Endothelial cell of umbilical vein (primary cell): Measurements from ENCODE around the gene PKHD1. TPM values are rescaled to one million over a fixed set of nuclear protein-coding genes. Genes with fewer than 3 reads are reported as not detected.

Source experiments
- BruUV-seq: library from RNA; stranded (reverse); fragments of 400-500 nt; replicated peaks from 2 replicates; lab custom pipeline; 2021; lab: Mats Ljungman, UMichigan
- CTCF ChIA-PET: fragments of 300-600, 350-600 bp; sonication (Branson Sonifier 250); formaldehyde crosslinking; loops from one replicate; lab custom pipeline; 2021; ENCODE audit warnings: antibody characterized with exemption, inconsistent platforms; lab: Charles Lee
- POLR2A ChIA-PET: fragments of 300-600, 350-600 bp; sonication (Branson Sonifier 250); formaldehyde crosslinking; loops from one replicate; lab custom pipeline; 2021; ENCODE audit warnings: antibody characterized with exemption, inconsistent platforms; lab: Charles Lee
- DNase-seq: peaks from one replicate; pipeline ENCODE4 v3.0.0-alpha.2; 2011; ENCODE audit warnings: low read depth, low spot score
- FAIRE-seq: peaks from 2 replicates; lab custom pipeline; 2011; peaks lifted over from hg19 to GRCh38; lab: Jason Lieb, UNC
- H2AFZ ChIP-seq: 2 replicates; pipeline ENCODE4 v1.6.0; 2012; ENCODE audit warnings: low read depth, low read length, control low read depth, inconsistent platforms
- H3K27ac ChIP-seq: 2 replicates; pipeline ENCODE4 v1.5.1; 2011; ENCODE audit warnings: low read depth, mild to moderate bottlenecking, control low read depth, low read length, moderate library complexity; ENCODE audit not compliant: insufficient read depth
- H3K27me3 ChIP-seq, 2 experiments: 2 replicates each; pipeline versions ENCODE4 v1.6.0 to v1.6.1; 2011; ENCODE audit warnings: low read length in 2 of 2, mixed read lengths in 1 of 2; ENCODE audit not compliant: control insufficient read depth in 2 of 2, insufficient read depth in 2 of 2
- H3K36me3 ChIP-seq, 2 experiments: 2 replicates in 1 of 2; 3 replicates in 1 of 2; pipeline ENCODE4 v1.5.1; 2011; ENCODE audit warnings: low read length in 2 of 2, mild to moderate bottlenecking in 1 of 2, moderate library complexity in 1 of 2; ENCODE audit not compliant: control insufficient read depth in 2 of 2, insufficient read depth in 2 of 2; ENCODE audit errors: extremely low read depth in 1 of 2
- H3K4me1 ChIP-seq: 3 replicates; pipeline ENCODE4 v1.5.1; 2011; ENCODE audit warnings: mild to moderate bottlenecking, low read length; ENCODE audit not compliant: control insufficient read depth, insufficient read depth; ENCODE audit errors: extremely low read depth
- H3K4me2 ChIP-seq: 2 replicates; pipeline ENCODE4 v1.6.1; 2011; ENCODE audit warnings: low read length, control low read depth, mixed read lengths; ENCODE audit not compliant: insufficient read depth
- H3K4me3 ChIP-seq, 3 experiments: fragments of 200-600 bp in 1 of 3; sonication (generic), shearing (Covaris generic) in 1 of 3; replicated peaks in 1 of 3; 2 replicates each; pipeline ENCODE4 v1.5.1; 2011 to 2016; ENCODE audit warnings: control low read depth in 3 of 3, low read length in 3 of 3, mild to moderate bottlenecking in 2 of 3, inconsistent platforms in 1 of 3, low read depth in 1 of 3, moderate library complexity in 1 of 3; ENCODE audit not compliant: insufficient read depth in 1 of 3
- H3K79me2 ChIP-seq: 2 replicates; pipeline ENCODE4 v1.6.0; 2012; ENCODE audit warnings: low read length, inconsistent platforms; ENCODE audit not compliant: control insufficient read depth, insufficient read depth
- H3K9ac ChIP-seq: replicated peaks from 2 replicates; pipeline ENCODE3; 2011; ENCODE audit warnings: low read length, control low read depth; ENCODE audit not compliant: insufficient read depth; ENCODE audit errors: extremely low read depth
- H3K9me1 ChIP-seq: replicated peaks from 3 replicates; pipeline ENCODE4 v1.6.0; 2011; ENCODE audit warnings: mild to moderate bottlenecking, low read length; ENCODE audit not compliant: control insufficient read depth, insufficient read depth; ENCODE audit errors: extremely low read depth
- H3K9me3 ChIP-seq: replicated peaks from 2 replicates; pipeline ENCODE4 v1.5.1; 2012; ENCODE audit warnings: low read length, inconsistent platforms; ENCODE audit not compliant: control insufficient read depth, insufficient read depth
- H4K20me1 ChIP-seq: replicated peaks from 2 replicates; pipeline ENCODE3; 2011; ENCODE audit warnings: mild to moderate bottlenecking, low read length; ENCODE audit not compliant: control insufficient read depth, insufficient read depth; ENCODE audit errors: extremely low read depth
- EZH2 ChIP-seq: IDR thresholded peaks from 2 replicates; pipeline ENCODE4 v1.6.1; 2012; ENCODE audit warnings: borderline replicate concordance, low read depth, mild to moderate bottlenecking, moderate library complexity, low read length, inconsistent platforms; ENCODE audit not compliant: severe bottlenecking
- FOS ChIP-seq: IDR thresholded peaks from 2 replicates; pipeline ENCODE4 v1.6.1; 2011; ENCODE audit warnings: mild to moderate bottlenecking, low read length, moderate library complexity, borderline replicate concordance; ENCODE audit not compliant: insufficient read depth
- GATA2 ChIP-seq: IDR thresholded peaks from 2 replicates; pipeline ENCODE4 v1.7.0; 2011; ENCODE audit warnings: low read depth, mild to moderate bottlenecking, moderate library complexity, mixed read lengths, low read length; ENCODE audit not compliant: insufficient read length, insufficient read depth
- JUN ChIP-seq: IDR thresholded peaks from 2 replicates; pipeline ENCODE4 v1.6.1; 2011; ENCODE audit warnings: borderline replicate concordance, low read depth; ENCODE audit not compliant: insufficient read length, insufficient read depth
- MYC ChIP-seq: IDR thresholded peaks from one replicate; pipeline ENCODE4 v1.6.1; 2011; ENCODE audit warnings: mild to moderate bottlenecking, low read depth, low read length
- POLR2A ChIP-seq: IDR thresholded peaks from 2 replicates; pipeline ENCODE4 v1.6.1; 2012; ENCODE audit warnings: low read depth, mild to moderate bottlenecking, control low read depth, low read length
- POLR2AphosphoS5 ChIP-seq: IDR thresholded peaks from 2 replicates; pipeline ENCODE4 v1.6.1; 2012; ENCODE audit warnings: low read depth, mild to moderate bottlenecking, control low read depth, low read length, moderate library complexity; ENCODE audit not compliant: insufficient read depth
- dilution Hi-C: fragments of 300-500 bp; cut with MboI; formaldehyde crosslinking; loops from one replicate; pipeline ENCODE4 v1.15.0; 2019; ENCODE audit warnings: low sequenced_read_pairs; ENCODE audit not compliant: extremely low pct_ligation_motif_present
- intact Hi-C: fragments of 100-400 bp; cut with micrococcal nuclease; formaldehyde crosslinking; loops from one replicate; pipeline ENCODE4 v1.10.0; 2022
- polyA plus RNA-seq, 4 experiments: library from polyadenylated mRNA; depleted of rRNA in 3 of 4; stranded (reverse) in 3 of 4; unstranded in 1 of 4; fragments of >200 nt; gene quantifications; 2 replicates each; pipeline versions ENCODE4 v1.2.1 to v1.2.3, GENCODE V29; 2011 to 2012; ENCODE audit warnings: missing spikeins in 1 of 4
- total RNA-seq: library from RNA; stranded (reverse); gene quantifications from 2 replicates; pipeline ENCODE4 v1.2.3, GENCODE V29; 2021
- TF ChIP-seq, protein P1 (sequence below): IDR thresholded peaks from 2 replicates; pipeline ENCODE4 v1.6.1; 2011; ENCODE audit not compliant: insufficient read depth, insufficient read length
- TF ChIP-seq, protein P2 (sequence below), 2 donors: IDR thresholded peaks; 1 replicate in 1 of 2; 2 replicates in 1 of 2; pipeline ENCODE4 v1.5.1; 2011; ENCODE audit warnings: low read length in 2 of 2, mild to moderate bottlenecking in 2 of 2, moderate library complexity in 2 of 2, control low read depth in 1 of 2, inconsistent platforms in 1 of 2, low read depth in 1 of 2; ENCODE audit not compliant: insufficient read depth in 1 of 2; ENCODE audit errors: extremely low read depth in 1 of 2

The PKHD1 gene
- total and polyA plus RNA-seq, 2 donors (not counting 3 experiments of a cell fraction or from before 2014, with no cell fraction given), result not detected

DNA sequence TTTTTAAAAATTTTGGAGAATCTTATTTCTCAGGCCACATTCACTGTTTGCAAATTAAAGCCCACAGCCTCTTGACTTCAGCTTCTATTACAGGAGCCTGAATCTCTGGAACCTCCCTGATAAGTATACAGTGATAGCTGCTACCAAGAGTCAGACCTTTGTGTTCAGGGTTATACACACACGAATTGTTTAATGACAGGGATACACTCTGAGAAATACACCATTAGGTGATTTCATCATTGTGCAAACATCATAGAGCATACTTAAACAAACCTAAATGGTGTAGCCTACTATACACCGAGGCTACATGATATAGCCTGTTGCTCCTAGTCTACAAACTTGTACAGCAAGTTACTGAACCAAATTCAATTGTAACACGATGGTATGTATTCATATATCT lies 473.9 kb downstream of the PKHD1 start:
- dilution Hi-C loops, result no loop called here
- TF ChIP-seq GATA2 (no peak), MYC (no peak), EZH2 (no peak), POLR2AphosphoS5 (no peak), POLR2A (no peak), JUN (no peak), FOS (no peak)
- TF ChIP-seq, protein P1, sequence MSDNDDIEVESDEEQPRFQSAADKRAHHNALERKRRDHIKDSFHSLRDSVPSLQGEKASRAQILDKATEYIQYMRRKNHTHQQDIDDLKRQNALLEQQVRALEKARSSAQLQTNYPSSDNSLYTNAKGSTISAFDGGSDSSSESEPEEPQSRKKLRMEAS, result no peak
- TF ChIP-seq, protein P2, sequence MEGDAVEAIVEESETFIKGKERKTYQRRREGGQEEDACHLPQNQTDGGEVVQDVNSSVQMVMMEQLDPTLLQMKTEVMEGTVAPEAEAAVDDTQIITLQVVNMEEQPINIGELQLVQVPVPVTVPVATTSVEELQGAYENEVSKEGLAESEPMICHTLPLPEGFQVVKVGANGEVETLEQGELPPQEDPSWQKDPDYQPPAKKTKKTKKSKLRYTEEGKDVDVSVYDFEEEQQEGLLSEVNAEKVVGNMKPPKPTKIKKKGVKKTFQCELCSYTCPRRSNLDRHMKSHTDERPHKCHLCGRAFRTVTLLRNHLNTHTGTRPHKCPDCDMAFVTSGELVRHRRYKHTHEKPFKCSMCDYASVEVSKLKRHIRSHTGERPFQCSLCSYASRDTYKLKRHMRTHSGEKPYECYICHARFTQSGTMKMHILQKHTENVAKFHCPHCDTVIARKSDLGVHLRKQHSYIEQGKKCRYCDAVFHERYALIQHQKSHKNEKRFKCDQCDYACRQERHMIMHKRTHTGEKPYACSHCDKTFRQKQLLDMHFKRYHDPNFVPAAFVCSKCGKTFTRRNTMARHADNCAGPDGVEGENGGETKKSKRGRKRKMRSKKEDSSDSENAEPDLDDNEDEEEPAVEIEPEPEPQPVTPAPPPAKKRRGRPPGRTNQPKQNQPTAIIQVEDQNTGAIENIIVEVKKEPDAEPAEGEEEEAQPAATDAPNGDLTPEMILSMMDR (IDR thresholded peaks at IDR 0.05; ENCODE audit: extremely low read depth in 1 of 2, insufficient read depth in 1 of 2, low read depth in 1 of 2, low read length in 2 of 2), result no peak
- DNase-seq (no peak), FAIRE-seq (no peak)
- Histone ChIP-seq H3K27me3 (no peaks in the 10 kb centered on the region), H3K9me1 (no peaks in the 10 kb centered on the region), H3K9me3 (peaks cover 5% of the 10 kb centered on the region), H3K79me2 (no peaks in the 10 kb centered on the region), H3K9ac (no peak overlapping the region), H3K27ac (no peak overlapping the region), H2AFZ (no peak overlapping the region), H3K4me3 (no peak overlapping the region), H4K20me1 (no peaks in the 10 kb centered on the region), H3K36me3 (no peaks in the 10 kb centered on the region), H3K4me1 (no peaks in the 10 kb centered on the region), H3K4me2 (no peak overlapping the region)
- intact Hi-C loops, result no loop called here
- ChIA-PET CTCF (no interaction called here), POLR2A (no interaction called here)
- BruUV-seq, result no TSS peak
